GM18873 (cell line): ENCODE results near the gene CILP2.

Source experiments
- ATAC-seq: cut with Tn5 transposase; IDR thresholded peaks from one replicate; pipeline ENCODE4 v1.9.1; 2021; ENCODE audit warnings: mild to moderate bottlenecking, moderate library complexity, moderate number of reproducible peaks; ENCODE audit not compliant: unreplicated experiment, low FRiP score

CILP2 gene

DNA sequence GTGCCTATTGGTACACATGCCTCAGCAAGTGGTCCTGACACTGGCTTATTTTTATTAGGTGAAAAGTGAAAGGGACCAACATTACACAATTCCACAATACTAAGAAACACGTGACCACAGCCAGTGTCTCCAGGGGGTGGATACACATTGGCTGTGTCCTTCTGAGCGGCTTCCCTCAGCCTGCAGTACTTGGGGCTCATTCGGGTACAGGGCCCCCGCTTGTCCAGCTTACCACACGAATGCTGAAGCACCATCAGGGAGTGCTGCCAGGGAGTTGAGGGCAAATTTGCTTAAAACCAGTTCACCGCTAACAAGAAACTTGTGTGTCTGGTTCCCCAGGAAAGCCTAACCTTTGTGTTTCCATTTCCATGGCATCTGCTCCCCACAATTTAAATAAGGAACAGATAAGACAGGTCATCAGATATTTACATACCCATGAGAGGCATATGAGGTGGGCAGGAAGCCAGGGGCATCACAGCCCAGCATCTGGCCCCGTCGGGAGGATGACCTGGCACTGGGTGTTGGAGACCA lies 57.2 kb downstream of the CILP2 start:
- no peak for ATAC-seq
